ENCODE results near the gene PCOLCE2.

- no peak for TF ChIP-seq CTCF (IDR thresholded peaks at IDR 0.05; ENCODE audit: insufficient read depth, low read depth, low read length)
- TF ChIP-seq EZH2 (IDR thresholded peaks at IDR 0.05; ENCODE audit: insufficient read depth, low read length): no peak
These were observed 111.0 kb downstream of the PCOLCE2 start for GRCh38 chr3:142777927-142778326.

All from astrocyte (in vitro differentiated cells and primary cell).